ENCODE data around the gene DDX54. TPM values are rescaled to one million over a fixed set of nuclear protein-coding genes. Genes with fewer than 3 reads are reported as not detected.

The DDX54 gene
- total RNA-seq, 6 experiments from 2014 or later = 60.1 to 71.0 (median 61.9) TPM

DNA sequence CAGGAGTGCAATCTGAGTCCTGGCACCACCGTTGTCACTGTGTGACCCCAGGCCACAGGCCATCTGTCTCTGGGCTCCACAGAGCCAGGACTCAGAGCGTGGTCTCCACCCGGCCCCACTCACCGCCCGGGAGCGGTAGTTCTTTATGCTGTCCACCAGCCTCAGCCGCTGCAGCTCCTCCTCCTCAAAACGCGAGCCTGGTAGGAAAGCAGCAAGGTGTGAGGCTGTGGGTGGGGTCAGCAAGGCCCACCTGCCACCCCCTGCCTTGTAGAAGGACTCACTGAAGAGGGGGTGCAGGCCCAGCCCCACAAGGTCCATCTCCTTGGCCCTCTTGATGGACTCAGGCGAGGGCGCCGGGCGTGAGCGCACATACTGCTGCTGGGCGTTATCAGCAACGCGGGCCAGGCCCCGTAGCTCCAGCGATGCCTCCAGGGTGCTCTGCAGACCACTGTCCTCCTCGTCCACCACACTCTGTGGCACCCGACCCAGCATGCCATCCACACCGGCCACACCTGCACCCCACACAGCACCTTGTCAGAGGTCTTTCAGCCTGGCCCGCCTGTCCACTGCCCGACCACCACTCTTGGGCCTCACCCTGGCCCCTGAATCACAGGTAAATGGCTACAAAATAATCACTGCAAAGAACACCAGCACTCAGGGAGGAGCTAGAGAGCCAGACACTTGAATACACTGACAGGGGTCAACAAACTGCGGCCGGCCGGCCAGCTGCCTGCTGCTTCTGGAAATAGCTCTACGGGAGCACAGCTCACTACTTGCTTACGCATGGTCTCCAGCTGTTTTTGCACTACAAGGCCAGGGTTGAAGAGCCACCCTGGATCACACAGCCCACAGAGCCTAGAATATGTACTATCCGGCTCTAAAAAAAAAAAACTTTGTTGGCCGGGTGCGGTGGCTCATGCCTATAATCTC is 19.5 kb downstream of the DDX54 start:
- TF ChIP-seq, protein P1, sequence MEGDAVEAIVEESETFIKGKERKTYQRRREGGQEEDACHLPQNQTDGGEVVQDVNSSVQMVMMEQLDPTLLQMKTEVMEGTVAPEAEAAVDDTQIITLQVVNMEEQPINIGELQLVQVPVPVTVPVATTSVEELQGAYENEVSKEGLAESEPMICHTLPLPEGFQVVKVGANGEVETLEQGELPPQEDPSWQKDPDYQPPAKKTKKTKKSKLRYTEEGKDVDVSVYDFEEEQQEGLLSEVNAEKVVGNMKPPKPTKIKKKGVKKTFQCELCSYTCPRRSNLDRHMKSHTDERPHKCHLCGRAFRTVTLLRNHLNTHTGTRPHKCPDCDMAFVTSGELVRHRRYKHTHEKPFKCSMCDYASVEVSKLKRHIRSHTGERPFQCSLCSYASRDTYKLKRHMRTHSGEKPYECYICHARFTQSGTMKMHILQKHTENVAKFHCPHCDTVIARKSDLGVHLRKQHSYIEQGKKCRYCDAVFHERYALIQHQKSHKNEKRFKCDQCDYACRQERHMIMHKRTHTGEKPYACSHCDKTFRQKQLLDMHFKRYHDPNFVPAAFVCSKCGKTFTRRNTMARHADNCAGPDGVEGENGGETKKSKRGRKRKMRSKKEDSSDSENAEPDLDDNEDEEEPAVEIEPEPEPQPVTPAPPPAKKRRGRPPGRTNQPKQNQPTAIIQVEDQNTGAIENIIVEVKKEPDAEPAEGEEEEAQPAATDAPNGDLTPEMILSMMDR (IDR thresholded peaks at IDR 0.05) = no peak
- Mint-ChIP-seq H3K27ac (no peak overlapping the region), H3K9me3 (no peaks in the 10 kb centered on the region), H3K36me3 (ENCODE audit: low read depth) (peaks cover 21% of the 10 kb centered on the region), H3K4me1 (ENCODE audit: low read depth) (peaks cover 12% of the 10 kb centered on the region), H3K4me3 (no peak overlapping the region), H3K27me3 (ENCODE audit: insufficient read depth) (peaks cover 2% of the 10 kb centered on the region; the same call in 1 of the 2 replicates)
- no peak for DNase-seq

DNA sequence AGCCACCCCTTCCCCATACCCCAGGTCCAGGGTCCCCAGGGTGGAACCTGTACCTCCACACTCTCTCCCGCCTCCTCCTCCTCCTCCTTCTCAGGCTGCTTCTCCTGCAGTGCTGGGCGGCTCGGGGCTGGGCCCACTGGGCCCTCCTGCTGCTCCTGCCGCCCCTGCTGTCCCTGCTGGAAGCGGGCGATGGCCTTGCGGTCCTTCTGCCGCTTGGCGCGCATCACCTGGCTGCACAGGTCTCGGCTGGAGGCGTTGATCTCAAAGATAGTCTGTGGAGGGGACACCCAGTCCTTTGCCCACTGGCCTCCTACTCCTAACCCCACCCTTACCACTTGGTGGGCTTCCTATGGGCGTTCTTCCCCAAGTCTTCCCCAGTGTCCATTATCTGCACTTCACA is 21.3 kb downstream of the DDX54 start:
- TF ChIP-seq, protein P1 (IDR thresholded peaks at IDR 0.05) = no peak
- Mint-ChIP-seq H3K4me3 (no peak overlapping the region), H3K4me1 (ENCODE audit: low read depth) (peaks cover 12% of the 10 kb centered on the region), H3K9me3 (no peaks in the 10 kb centered on the region), H3K27ac (no peak overlapping the region), H3K27me3 (ENCODE audit: insufficient read depth) (peaks cover 2% of the 10 kb centered on the region; the same call in 1 of the 2 replicates), H3K36me3 (ENCODE audit: low read depth) (peaks cover 17% of the 10 kb centered on the region)
- no peak for DNase-seq

DNA sequence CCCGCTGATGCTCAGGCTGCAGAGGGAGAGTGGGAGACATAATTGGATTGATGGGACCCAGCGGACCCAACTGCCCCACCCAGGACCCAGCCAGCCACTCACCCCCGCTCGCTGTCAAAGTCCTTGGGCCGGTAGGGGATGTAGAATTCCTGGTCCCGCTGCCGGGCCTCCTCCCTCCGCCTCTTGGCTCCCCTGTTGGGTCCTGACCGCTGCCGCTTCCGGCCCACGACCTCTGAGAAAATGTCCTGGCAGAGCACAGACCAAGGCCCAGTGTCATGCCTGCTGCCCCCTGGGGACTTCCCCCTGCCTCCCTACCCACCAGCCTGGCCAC is 22.3 kb downstream of the DDX54 start:
- DNase-seq = no peak
- peaks cover 2% of the 10 kb centered on the region; the same call in 1 of the 2 replicates for H3K27me3 Mint-ChIP-seq (ENCODE audit: insufficient read depth)
- H3K36me3 Mint-ChIP-seq (ENCODE audit: low read depth) = peaks cover 17% of the 10 kb centered on the region
- H3K27ac Mint-ChIP-seq = no peak overlapping the region
- no peak overlapping the region for H3K4me3 Mint-ChIP-seq
- TF ChIP-seq, protein P1 (IDR thresholded peaks at IDR 0.05) = no peak
- H3K9me3 Mint-ChIP-seq = no peaks in the 10 kb centered on the region
- H3K4me1 Mint-ChIP-seq (ENCODE audit: low read depth) = peaks cover 12% of the 10 kb centered on the region

DNA sequence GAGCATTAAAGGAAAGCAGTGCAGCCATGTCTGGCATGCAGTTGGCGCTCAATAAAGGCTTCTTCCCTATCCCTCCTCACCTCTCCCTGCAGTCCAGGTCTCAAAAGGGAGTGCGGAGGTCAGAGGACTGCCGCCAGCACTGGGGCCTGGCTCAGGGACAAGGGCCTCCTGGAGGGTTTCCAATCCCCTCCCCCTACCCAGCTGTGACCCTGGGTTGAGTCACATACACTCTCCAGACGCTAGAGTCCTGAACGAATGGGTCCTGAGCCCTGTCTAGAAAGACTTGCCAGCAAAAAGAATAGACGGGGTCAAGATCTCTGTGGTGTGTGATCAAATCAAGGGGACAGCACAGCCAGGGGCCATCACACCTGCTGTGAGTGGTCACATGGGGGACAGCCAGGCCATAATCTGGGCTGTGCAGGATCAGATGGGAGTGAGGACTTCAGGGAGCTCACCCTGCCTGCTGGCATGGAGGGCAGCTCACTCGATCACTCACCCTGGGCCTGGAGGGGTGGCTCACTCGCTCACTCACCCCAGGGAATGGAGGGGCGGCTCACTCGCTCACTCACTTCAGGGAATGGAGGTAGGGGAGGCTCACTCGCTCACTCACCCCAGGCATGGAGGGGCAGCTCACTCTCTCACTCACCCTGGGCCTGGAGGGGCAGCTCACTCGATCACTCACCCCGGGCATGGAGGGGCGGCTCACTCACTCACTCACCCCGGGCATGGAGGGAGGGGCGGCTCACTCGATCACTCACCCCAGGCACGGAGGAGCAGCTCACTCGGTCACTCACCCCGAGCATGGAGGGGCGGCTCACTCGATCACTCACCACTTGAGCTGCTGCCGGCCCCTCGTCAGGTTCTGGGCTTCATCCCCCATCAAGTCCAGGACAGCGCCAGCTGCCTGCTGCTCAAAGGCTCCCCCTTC is 22.9 kb downstream of the DDX54 start:
- Mint-ChIP-seq H3K27ac (peak overlapping the region; percentile 19; the same call in 1 of the 2 replicates), H3K4me1 (ENCODE audit: low read depth) (peaks cover 12% of the 10 kb centered on the region), H3K9me3 (no peaks in the 10 kb centered on the region), H3K27me3 (ENCODE audit: insufficient read depth) (peaks cover 2% of the 10 kb centered on the region; the same call in 1 of the 2 replicates), H3K4me3 (no peak overlapping the region), H3K36me3 (ENCODE audit: low read depth) (peaks cover 17% of the 10 kb centered on the region)
- no peak for DNase-seq
- TF ChIP-seq, protein P1 (IDR thresholded peaks at IDR 0.05) = no peak

DNA sequence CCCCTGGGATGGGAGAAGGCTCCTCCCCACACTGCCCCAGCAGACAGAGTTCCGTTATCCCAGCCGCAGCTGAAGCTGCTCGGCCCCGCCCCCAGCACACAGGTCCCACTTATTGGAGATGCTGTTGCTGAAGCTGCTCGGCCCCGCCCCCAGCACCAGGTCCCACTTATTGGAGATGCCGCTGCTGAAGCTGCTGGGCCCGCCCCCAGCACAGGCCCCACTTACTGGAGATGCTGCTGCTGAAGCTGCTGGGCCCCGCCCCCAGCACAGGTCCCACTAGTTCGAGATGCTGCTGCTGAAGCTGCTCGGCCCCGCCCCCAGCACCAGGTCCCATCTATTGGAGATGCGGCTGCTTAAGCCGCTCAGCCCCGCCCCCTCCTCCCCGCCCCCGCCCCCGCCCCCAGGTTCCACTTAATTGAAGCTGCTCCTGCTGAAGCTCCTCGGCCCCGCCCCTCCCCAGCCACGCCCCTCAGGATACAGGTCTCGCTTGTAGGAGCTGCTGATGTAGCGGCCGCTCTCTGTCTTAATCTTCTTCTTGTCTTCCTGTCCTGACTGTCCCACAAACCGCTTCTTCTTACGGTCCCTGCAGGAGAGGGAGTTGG is 23.8 kb downstream of the DDX54 start:
- Mint-ChIP-seq H3K4me3 (no peak overlapping the region), H3K9me3 (no peaks in the 10 kb centered on the region), H3K27me3 (ENCODE audit: insufficient read depth) (peaks cover 2% of the 10 kb centered on the region; the same call in 1 of the 2 replicates), H3K36me3 (ENCODE audit: low read depth) (peaks cover 17% of the 10 kb centered on the region), H3K27ac (no peak overlapping the region), H3K4me1 (ENCODE audit: low read depth) (peaks cover 12% of the 10 kb centered on the region)
- TF ChIP-seq, protein P1 (IDR thresholded peaks at IDR 0.05) = no peak
- no peak for DNase-seq

All from HFFc6 (cell line).